ENCODE results near the gene ALDH2.
"Not testable (repeated sequence)": the region's sequence is repeated elsewhere in the genome, so short reads cannot be mapped to it uniquely, and the experiment has no call there.

The ALDH2 gene

DNA sequence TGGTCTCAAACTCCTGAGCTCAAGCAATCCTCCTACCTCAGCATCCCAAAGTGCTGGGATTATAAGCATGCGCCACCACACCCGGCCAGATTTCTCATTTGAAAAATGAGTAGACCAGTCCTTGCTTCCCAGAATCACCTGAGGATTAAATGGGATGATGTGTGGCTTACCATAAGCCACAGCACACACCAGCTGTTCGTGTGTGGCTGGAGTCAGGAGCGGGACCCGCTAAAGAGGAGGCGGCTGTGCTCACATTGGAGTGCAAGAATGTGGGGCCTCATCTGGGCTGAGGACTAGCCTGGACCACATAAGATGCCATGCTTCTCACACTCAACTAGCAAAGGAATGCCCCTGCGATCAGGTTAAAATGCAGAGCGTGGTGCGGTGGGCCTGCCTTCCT, 6.7 kb upstream of the ALDH2 start:
- DNase-seq, result no peak

- no peak for DNase-seq
These were observed 5.6 kb upstream of the ALDH2 start for GRCh38 chr12:111761099-111761498.

DNA sequence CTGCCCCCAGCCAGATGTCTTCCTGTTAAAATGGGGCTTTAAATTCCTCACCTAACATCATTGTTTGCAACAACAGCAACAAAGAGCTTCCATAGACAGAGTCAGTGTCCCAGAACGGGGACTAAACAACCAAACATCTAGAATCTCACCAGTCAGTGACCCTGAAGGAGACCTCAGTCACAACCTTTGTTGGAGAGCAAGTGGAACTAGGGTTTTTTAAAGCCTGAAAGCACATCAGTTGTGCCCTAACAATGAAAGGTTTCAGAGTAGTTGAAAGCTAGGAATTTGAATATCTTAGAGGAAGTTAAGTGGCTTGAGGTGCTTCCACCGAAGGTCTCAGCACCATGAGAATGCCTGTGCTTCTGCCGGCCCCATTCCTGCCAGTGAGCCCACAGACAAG, 5.0 kb upstream of the ALDH2 start:
- no peak for DNase-seq

DNA sequence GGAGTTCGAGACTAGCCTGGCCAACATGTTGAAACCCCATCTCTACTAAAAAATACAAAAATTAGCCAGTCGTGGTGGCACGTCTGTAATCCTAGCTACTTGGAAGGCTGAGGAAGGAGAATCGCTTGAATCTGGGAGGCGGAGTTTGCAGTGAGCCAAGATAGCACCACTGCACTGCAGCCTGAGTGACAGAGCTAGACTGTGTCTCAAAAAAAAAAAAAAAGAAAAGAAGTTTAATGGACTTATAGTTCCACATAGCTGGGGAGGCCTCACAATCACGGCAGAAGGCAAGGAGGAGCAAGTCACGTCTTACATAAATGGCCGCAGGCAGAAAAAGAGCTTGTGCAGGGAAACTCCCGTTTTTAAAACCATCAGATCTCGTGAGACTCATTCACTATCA, 3.2 kb upstream of the ALDH2 start:
- not testable (repeated sequence) for DNase-seq

- DNase-seq, result no peak
These were observed 2.5 kb upstream of the ALDH2 start for GRCh38 chr12:111764120-111764821.

DNA sequence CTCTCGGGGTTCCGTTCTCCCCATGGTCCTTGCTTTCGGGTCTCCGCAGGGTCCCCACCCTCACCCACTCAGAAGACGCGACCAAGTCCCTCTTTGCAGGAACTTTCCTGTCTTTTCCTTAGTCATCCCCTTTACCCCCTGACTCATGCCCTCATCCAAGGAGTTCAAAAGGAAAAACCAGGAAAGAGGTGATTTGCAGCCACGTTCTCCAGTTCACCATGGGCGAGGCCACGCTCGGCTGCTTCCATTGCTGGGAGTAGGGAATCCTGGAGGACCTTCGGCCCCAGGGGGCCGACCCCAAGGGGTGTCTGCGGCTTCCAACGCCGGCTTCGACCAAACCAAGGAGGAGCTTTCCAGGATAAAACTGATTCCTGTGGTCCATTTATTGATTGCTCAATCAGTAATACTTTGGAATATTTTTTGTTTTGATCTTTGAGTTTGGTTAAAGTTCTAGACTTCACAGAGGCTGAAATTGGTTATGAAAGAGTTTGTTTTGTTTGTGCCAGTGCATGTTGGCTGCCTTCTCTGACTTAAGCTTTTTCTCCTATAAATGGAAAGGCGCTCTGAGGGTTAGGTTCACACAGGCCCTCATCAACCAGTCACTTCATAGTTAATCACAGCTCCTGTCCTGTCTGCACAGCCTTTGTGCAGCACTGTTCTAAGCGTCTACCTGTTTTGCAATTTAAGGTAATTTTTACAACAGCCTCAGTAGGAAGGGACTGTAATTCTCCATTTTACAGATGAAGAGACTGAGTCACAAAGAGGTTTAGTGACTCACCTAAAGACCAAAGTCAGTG, 827 bp downstream of the ALDH2 start:
- no peak for DNase-seq

- no peak for DNase-seq
These were observed 1.6 kb downstream of the ALDH2 start for GRCh38 chr12:111768159-111768895.

GRCh38 chr12:111769599-111769998, 2.9 kb downstream of the ALDH2 start:
- no peak for DNase-seq

DNA sequence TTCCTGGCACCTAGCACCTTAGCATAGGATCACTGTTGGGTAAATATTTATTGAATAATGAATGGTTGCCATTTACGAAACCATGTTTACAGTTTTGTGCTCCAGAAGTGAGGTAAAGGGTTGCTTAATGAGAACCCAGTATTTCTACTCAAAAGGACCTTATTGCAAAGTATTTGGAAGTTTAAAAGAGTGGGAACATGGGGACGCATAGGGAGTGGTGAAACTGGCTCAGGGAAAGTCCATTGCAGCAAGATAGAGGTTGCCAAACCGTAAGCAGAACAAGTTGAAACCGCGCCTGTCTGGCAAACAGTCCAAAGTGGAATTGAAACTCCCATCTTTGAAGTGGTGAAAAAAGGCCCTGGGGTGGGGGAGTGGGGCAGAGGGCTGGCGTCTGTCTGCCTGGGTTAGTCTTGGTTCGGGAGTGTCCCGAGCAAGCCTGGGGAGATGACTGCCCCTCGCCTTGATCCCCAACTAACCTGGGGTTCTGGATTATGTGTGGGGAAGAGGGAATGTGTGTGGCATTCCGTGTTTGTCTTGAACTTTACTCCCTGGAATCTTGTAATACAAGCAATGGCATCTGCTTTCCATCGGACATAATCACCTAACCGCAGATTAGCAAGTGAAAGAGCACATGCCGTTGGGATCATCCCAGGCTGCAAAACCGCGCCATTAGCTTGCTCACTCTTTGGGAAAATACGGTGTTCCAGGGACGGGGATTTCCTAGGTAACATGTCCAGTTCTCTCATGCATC, 7.2 kb downstream of the ALDH2 start:
- no peak for DNase-seq

DNA sequence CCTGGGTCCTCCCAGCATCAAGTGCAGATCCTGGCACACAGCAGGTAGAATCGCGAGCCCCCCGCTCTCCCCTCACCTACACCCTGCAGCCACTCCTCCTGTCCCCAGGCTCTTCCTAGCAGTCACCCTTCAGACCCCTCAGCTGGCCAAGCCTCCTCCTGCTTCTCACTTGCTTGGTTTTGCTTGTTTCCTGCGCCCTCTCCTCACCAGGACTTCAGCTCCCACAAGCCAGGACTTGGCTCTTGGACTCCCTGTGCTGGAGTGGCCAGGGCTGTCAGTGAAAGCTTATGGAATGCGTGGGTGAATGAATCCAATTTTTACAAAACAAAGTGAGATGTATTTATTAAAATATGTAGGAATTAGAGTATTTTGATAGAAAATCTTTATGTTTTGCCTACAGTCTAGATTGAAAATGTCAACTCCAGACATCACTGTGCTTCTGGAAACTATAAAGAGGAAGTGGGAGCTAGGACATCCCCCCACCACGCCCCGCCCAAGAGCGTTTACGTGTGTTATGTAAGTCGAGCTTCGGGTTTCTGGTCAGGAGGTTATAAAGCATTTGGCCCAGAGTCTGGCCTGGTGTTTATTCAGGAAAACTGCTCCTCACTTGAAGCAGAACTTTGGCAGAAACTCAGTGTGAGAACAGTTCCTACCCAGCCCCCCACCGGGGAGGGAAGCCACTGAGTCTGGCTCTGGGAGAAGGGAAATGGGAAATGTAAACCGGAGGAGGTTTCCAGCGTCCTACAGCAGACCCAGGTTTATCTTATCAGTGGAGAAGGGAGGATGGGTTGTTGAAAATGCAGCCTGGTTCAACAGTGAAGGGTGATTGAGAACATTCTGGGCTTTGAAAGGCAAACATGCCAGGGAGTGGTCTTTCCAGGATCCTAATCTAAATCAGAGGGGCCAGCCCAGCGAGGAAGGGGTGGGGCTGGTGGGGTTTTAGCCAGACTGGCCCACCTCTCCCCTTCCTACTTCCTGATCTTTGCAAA, 8.8 kb downstream of the ALDH2 start:
- DNase-seq, result no peak

DNA sequence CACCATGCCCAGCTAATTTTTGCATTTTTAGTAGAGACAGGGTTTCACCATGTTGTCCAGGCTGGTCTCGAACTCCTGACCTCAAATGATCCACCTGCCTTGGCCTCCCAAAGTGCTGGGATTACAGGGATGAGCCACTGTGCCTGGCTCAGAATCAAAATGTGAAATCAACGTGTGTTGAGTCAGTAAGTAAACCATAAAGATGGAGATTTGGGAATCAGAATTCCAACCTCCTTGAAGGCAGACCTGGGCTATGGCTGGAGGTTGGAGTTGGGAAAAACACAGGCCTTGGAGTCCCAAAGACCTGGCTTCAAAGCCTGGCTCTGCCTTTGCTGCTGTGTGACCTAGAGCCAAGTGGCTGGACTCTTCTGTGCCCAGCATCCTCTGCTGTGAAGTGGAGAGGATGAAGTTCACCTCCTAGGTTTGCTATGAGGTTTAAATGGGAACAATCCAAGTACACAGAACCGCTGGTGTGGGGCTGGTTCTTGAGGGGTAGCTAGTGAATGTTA, 10.2 kb downstream of the ALDH2 start:
- no peak for DNase-seq

DNA sequence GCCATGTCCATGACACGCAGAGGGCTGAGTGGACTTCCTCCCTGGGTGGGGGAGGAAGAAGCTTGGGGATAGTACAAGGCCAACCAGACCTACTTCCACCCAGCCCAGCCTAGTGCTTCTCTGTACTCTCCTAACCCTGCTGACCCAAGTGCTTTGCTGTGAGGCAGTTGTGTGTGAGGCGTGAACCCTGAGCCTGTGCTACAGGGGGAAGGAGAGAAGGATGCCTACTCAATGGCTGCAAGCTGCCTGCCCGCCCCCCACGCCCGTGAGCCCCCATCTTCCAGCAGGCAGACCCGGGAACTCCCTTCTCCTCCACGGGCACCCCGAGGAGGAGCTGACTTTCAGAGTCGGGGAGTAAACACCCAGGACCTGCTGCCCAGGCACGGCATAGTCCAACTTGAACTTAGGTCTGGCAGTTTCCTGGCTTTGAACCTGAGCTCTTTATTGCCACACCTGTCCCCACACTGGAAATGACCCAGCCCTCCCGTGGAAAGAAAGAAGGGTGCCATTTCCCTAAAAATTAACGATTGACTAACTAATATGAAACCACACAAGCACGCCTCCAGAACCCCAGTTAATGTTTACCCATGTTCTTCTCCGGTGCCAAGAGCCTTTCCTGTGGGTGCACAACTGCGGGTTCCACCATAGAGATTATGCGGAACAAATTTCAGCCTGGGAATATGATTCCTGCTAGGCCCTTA, 10.8 kb downstream of the ALDH2 start:
- DNase-seq, result no peak

DNA sequence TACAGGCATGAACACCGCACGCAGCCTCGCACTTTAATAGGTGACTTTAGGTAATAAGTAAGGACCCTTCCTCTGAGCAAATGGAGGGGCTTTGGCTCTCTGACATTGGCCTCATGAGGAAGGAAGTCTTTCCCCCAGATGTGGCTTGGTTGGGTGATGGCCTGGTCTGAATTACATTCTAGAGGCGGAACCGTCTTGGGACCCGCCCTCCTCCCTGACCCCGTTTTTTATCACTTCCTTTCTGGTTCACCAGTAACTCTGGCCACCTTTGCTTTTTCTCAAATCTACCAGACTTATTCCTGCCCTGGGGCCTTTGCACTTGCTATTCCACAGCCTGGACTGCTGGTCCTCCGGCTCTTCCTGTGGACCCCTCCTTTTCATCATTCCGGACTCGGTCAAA, 13.4 kb downstream of the ALDH2 start:
- DNase-seq, result no peak

GRCh38 chr12:111780615-111781014, 13.9 kb downstream of the ALDH2 start:
- no peak for DNase-seq

- no peak for DNase-seq
These were observed 14.4 kb downstream of the ALDH2 start for GRCh38 chr12:111781085-111781658.

GRCh38 chr12:111783046-111783445, 16.3 kb downstream of the ALDH2 start:
- no peak for DNase-seq

- no peak for DNase-seq
These were observed 18.2 kb downstream of the ALDH2 start for GRCh38 chr12:111784953-111785352.

GRCh38 chr12:111785651-111786050, 18.9 kb downstream of the ALDH2 start:
- no peak for DNase-seq

GRCh38 chr12:111788178-111788654, 21.5 kb downstream of the ALDH2 start:
- DNase-seq, result no peak

DNA sequence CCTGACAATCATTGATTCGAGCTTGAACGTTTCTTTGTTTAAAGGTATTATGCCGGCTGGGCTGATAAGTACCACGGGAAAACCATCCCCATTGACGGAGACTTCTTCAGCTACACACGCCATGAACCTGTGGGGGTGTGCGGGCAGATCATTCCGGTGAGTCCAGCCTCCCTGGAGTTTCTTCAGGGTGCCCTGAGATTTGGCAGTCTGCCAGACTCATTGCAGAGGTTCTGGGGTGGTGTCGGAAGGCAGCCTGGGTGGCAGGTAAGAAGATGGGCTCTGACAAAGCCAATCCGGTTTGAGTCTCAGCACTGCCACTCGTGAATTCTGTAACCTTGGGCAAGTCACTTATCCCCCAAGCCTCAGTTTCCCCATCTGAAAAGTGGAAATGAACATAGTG, 23.0 kb downstream of the ALDH2 start:
- no peak for DNase-seq
